GM12892 (cell line): ENCODE measurements around the gene ABHD2.

Source experiments
- POLR2A ChIP-seq: IDR thresholded peaks from 2 replicates; pipeline ENCODE4 v1.6.1; 2011; ENCODE audit warnings: low read depth, low read length, control low read depth
- POLR2AphosphoS5 ChIP-seq: IDR thresholded peaks from 2 replicates; pipeline ENCODE4 v1.6.1; 2011; ENCODE audit warnings: low read depth, low read length, control low read depth
- TAF1 ChIP-seq: IDR thresholded peaks from 2 replicates; pipeline ENCODE4 v1.6.1; 2011; ENCODE audit warnings: low read depth, mild to moderate bottlenecking, control low read depth, low read length, borderline replicate concordance

DNA sequence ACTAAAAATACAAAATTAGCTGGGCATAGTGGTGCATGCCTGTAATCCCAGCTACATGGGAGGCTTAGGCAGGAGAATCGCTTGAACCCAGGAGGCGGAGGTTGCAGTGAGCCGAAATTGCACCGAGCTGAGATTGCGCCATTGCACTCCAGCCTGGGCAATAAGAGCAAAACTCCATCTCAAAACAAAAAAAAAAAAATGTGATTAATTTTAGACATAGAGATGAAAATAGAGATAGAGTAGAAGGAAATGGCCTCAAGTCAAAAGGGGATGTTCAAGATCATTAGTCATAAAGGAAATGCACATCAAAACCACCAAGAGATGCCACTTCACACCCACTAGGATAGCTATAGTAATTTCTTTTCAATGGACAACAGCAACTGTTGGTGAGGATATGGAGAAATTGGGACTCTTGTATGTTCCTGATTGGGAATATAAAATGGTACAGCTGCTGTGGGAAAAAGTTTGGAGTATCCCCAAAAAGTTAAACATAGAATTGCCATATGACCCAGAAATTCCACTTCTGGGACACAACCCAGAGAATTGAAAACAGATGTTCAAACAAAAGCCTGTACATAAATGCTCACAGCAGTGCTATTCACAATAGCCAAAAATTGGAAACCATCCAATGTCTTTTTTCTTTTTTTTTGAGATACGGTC is 55.4 kb downstream of the ABHD2 start:
- no peak for TF ChIP-seq POLR2A
- no peak for TF ChIP-seq POLR2AphosphoS5
- no peak for TF ChIP-seq TAF1
